Stimulated activated naive CD8-positive, alpha-beta T cell treated with anti-CD3 and anti-CD28 coated beads, Interleukin-15, amount 100 ng/mL, for 72 hours (primary cell): ENCODE measurements around the gene MINPP1.
A peak's percentile ranks its signal among the peaks of the same experiment; 100 is the strongest.

Experiments
- ATAC-seq: fragments of 150-1000 bp; cut with Tn5 transposase; 2 replicates; pipeline ENCODE4 v1.10.0; 2021; ENCODE audit warnings: mild to moderate bottlenecking, moderate library complexity
- DNase-seq, 2 donors: peaks; one replicate each; pipeline ENCODE4 v3.0.0; 2021 to 2022
- H3K27ac Mint-ChIP-seq, 2 donors: one replicate each; pipeline ENCODE4 v1.8.0; 2022; ENCODE audit warnings: mild to moderate bottlenecking in 2 of 2, mixed read lengths in 2 of 2, moderate library complexity in 2 of 2
- H3K27me3 Mint-ChIP-seq: one replicate; pipeline ENCODE4 v1.8.0; 2022; ENCODE audit warnings: mixed read lengths
- H3K4me1 Mint-ChIP-seq: one replicate; pipeline ENCODE4 v1.8.0; 2022; ENCODE audit warnings: mild to moderate bottlenecking, mixed read lengths
- H3K4me3 Mint-ChIP-seq, 2 donors: one replicate each; pipeline ENCODE4 v1.8.0; 2022; ENCODE audit warnings: mild to moderate bottlenecking in 2 of 2, mixed read lengths in 2 of 2, moderate library complexity in 1 of 2
- H3K9me3 Mint-ChIP-seq, 2 donors: one replicate each; pipeline ENCODE4 v1.8.0; 2022; ENCODE audit warnings: mixed read lengths in 2 of 2

The MINPP1 gene

DNA sequence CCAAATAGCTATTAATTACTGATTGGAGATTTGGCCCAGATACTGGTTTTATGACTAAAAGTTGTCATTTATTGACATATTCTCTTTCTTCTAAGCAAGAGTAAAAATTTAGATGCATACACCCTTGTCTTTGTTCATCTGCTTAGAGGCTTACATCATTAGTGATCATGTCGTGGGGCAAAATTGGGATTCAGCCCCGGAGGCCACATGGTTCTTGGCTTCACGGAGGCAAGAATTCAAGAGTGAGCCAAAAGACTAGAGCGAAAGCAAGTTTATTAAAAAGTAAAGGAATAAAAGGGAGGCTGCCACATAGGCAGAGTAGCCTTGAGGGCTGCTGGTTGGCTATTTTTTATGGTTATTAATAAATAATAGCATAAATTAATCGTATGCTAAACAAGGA is 41.1 kb downstream of the MINPP1 start:
- H3K9me3 Mint-ChIP-seq, result peaks cover 17 to 23% of the 10 kb centered on the region in 2 donors
- peaks cover 17% of the 10 kb centered on the region for H3K4me1 Mint-ChIP-seq
- no peak for ATAC-seq

DNA sequence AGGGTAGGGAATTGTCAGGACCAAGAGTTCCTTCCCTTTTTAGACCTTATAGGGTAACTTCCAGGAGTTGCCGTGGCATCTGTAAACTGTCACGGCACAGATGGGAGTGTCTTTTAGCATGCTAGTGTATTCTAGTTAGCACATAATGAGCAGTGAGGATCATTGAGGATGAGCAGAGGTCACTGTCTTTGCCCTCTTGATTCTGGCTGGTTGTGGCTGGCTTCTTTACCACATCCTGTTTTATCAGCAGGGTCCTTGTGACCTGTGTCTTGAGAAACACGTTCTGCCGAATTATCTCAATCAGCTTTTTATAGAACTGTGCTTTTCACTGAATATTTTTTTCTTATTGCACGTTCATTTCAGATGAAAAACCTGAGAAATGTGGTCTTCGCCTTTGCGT is 41.5 kb downstream of the MINPP1 start:
- H3K27ac Mint-ChIP-seq, result no peak overlapping the region
- peaks cover 21% of the 10 kb centered on the region for H3K4me1 Mint-ChIP-seq
- H3K4me3 Mint-ChIP-seq, result no peak overlapping the region
- DNase-seq (peak in 1 of 2 donors; percentile 17), ATAC-seq (peak; percentile 66)
- H3K9me3 Mint-ChIP-seq, result peaks cover 17 to 22% of the 10 kb centered on the region in 2 donors
- no peaks in the 10 kb centered on the region for H3K27me3 Mint-ChIP-seq

More for the DNA sequence above, 41.1 kb downstream of the MINPP1 start:
- DNase-seq, result no peak
- H3K27ac Mint-ChIP-seq, result no peak overlapping the region
- no peak overlapping the region for H3K4me3 Mint-ChIP-seq
- H3K27me3 Mint-ChIP-seq, result no peaks in the 10 kb centered on the region

DNA sequence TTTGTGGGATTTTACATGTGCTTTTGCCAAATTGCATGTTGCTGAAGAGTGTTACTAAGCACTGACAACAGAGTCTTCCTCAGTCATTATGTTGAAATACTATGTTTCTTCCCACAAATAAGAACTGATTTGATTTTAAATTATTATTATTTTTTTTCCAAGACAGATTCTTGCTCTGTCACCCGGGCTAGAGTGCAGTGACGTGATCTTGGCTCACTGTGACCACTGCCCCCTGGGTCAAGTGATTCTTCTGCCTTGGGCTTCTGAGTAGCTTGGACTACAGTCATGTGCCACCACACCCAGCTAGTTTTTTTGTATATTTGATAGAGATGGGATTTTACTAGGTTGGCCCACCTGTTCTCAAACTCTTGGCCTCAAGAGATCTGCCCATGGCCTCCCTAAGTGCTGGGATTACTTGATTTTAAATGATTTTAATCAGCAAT is 42.3 kb downstream of the MINPP1 start:
- ATAC-seq (no peak), DNase-seq (no peak)
- Mint-ChIP-seq H3K27ac (no peak overlapping the region), H3K4me3 (no peak overlapping the region), H3K27me3 (no peaks in the 10 kb centered on the region), H3K9me3 (peaks cover 14% of the 10 kb centered on the region in 2 donors), H3K4me1 (peaks cover 24% of the 10 kb centered on the region)

DNA sequence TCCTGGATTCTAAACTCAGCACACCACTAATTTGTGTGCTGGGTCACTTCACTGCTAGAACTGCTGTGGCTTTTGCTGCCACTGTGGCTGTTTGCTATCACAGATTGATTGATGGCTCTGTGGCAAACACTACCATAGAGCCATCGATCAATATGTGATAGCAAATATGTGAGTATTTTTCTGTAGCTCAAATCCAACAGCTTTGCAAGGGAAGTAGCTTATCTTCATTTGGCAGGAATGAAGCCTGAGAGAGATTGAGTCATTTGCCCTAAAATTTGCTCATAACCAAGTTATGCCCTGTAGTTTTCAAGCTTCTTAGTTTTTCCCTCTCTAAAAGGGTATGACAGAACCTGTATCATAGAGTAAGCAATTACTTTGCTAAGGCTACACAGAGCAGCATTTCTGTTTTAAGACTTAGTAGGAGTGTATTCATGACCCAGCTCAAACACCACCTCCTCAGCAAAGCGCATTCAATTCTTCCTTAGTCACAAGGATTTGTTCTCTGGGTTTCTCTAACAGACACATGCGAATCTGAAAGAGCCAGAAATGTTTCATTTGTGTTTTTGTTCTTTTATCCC is 43.1 kb downstream of the MINPP1 start:
- ATAC-seq, result no peak

DNA sequence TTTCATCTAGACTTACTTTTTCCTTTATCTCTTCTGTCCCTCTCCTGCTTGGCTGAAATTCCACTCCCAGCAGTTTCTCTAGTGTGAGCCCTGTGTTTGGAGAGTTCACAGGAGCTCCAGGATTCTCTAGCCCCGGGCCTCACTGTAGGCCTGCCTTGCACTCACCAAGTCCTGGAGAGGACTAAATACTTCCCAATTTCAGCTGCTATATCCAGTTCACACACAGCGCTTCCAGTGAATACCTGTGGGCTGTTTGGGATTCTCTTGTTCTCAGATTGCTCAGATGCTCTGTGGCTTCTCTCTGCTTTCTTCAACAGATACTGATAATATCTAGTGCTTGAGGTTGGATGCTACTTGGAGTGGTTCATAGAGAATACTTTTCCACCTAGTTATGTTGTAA is 46.0 kb downstream of the MINPP1 start:
- no peaks in the 10 kb centered on the region for H3K27me3 Mint-ChIP-seq
- no peak for ATAC-seq
- no peaks in the 10 kb centered on the region for H3K9me3 Mint-ChIP-seq
- H3K4me1 Mint-ChIP-seq, result peaks cover 23% of the 10 kb centered on the region
- no peak overlapping the region for H3K27ac Mint-ChIP-seq
- no peak overlapping the region for H3K4me3 Mint-ChIP-seq
- no peak for DNase-seq

More for the DNA sequence above, 43.1 kb downstream of the MINPP1 start:
- Mint-ChIP-seq H3K27me3 (no peaks in the 10 kb centered on the region), H3K4me1 (peaks cover 27% of the 10 kb centered on the region), H3K9me3 (peaks cover 5 to 6% of the 10 kb centered on the region in 2 donors), H3K27ac (no peak overlapping the region), H3K4me3 (no peak overlapping the region)
- no peak for DNase-seq

DNA sequence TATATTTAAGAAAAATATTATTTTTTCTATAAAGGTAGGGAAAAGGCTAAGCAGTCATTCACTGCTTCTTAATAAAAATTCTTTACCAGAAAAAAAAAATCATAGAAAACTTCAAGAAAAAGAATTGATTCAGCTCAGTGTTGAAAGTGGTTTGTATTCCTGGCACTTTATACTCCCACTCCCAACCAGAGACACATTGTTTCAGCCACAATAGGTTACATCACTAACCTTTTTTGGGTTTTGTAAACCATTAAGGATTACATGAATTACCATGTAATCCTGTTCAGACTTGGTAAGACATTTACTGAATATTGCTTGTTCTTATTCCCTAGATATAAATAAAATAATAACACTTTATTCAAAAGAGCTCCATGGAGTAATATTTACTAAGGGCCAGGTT is 46.6 kb downstream of the MINPP1 start:
- no peaks in the 10 kb centered on the region for H3K9me3 Mint-ChIP-seq
- H3K4me1 Mint-ChIP-seq, result peaks cover 17% of the 10 kb centered on the region
- ATAC-seq, result peak; percentile 76
- no peak overlapping the region for H3K4me3 Mint-ChIP-seq
- H3K27me3 Mint-ChIP-seq, result no peaks in the 10 kb centered on the region
- H3K27ac Mint-ChIP-seq, result no peak overlapping the region
- DNase-seq, result no peak

DNA sequence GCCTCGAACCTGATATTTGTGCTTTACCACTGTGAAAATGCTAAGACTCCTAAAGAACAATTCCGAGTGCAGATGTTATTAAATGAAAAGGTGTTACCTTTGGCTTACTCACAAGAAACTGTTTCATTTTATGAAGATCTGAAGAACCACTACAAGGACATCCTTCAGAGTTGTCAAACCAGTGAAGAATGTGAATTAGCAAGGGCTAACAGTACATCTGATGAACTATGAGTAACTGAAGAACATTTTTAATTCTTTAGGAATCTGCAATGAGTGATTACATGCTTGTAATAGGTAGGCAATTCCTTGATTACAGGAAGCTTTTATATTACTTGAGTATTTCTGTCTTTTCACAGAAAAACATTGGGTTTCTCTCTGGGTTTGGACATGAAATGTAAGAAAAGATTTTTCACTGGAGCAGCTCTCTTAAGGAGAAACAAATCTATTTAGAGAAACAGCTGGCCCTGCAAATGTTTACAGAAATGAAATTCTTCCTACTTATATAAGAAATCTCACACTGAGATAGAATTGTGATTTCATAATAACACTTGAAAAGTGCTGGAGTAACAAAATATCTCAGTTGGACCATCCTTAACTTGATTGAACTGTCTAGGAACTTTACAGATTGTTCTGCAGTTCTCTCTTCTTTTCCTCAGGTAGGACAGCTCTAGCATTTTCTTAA is 47.7 kb downstream of the MINPP1 start:
- ATAC-seq, result no peak
- H3K27me3 Mint-ChIP-seq, result no peaks in the 10 kb centered on the region
- no peak overlapping the region for H3K4me3 Mint-ChIP-seq
- no peak for DNase-seq
- H3K4me1 Mint-ChIP-seq, result peaks cover 14% of the 10 kb centered on the region
- no peak overlapping the region for H3K27ac Mint-ChIP-seq
- H3K9me3 Mint-ChIP-seq, result no peaks in the 10 kb centered on the region

DNA sequence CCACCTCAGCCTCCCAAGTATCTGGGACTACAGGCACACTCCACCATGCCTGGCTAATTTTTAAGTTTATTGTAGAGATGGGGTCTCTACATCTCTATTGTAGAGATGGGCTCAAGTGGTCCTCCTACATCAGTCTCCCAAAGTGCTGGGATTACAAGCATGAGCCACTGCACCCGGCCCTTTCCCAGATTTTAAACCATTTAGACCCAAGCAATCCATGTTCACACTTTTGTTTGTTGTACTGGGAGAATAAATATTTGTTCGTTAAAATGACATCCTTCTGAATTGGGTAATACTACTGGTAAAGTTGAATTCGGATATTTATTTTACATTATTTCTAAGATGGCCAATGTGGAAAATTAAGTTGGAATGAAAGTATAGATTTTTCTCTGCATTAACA is 52.7 kb downstream of the MINPP1 start:
- Mint-ChIP-seq H3K27ac (no peak overlapping the region), H3K27me3 (peaks cover 2% of the 10 kb centered on the region), H3K9me3 (peaks cover 1 to 2% of the 10 kb centered on the region in 2 donors), H3K4me3 (no peak overlapping the region), H3K4me1 (no peaks in the 10 kb centered on the region)
- DNase-seq, result no peak
- no peak for ATAC-seq

DNA sequence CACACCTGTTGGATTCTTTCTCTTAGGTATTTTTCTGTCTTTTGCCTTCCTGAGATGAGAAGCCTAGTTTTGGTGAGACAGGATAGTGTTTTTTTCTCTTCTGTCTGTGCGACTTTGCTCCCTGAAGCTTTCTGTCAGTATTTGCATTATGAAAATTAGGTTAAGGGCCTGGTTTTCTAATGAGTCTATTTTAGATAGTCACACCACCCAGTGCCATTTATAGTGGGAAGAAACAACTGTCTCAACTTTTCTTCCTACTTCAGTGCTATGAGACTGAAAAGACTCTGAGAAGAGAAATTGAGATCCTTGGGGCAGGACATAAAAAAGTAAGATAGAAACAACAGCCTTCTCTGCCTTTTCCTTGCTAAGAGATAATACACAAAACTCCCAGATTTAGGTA is 53.6 kb downstream of the MINPP1 start:
- no peak overlapping the region for H3K27ac Mint-ChIP-seq
- peaks cover 9% of the 10 kb centered on the region for H3K27me3 Mint-ChIP-seq
- peaks cover 5 to 7% of the 10 kb centered on the region in 2 donors for H3K9me3 Mint-ChIP-seq
- no peaks in the 10 kb centered on the region for H3K4me1 Mint-ChIP-seq
- H3K4me3 Mint-ChIP-seq, result no peak overlapping the region
- DNase-seq (no peak), ATAC-seq (no peak)

DNA sequence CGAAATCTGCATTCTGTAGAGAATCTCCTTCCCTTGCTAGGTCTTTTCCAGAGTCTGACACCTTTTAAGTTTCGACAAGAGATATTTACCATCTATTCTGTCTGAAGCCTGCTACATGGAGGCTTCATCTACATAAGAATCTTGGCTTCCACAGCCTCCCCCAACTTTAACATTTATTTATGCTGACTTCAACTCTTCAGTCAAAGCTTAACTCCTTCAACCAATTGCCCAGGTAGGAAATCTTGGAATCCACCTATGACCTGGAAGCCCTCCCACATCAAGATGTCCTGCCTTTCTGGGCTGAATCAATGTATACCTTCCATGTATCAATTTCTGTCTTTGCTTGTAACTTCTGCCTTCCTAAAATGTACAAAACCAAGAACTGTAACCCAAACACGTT is 54.7 kb downstream of the MINPP1 start:
- peaks cover 5 to 7% of the 10 kb centered on the region in 2 donors for H3K9me3 Mint-ChIP-seq
- peaks cover 9% of the 10 kb centered on the region for H3K27me3 Mint-ChIP-seq
- no peak for DNase-seq
- H3K4me3 Mint-ChIP-seq, result no peak overlapping the region
- H3K27ac Mint-ChIP-seq, result no peak overlapping the region
- ATAC-seq, result no peak
- no peaks in the 10 kb centered on the region for H3K4me1 Mint-ChIP-seq

DNA sequence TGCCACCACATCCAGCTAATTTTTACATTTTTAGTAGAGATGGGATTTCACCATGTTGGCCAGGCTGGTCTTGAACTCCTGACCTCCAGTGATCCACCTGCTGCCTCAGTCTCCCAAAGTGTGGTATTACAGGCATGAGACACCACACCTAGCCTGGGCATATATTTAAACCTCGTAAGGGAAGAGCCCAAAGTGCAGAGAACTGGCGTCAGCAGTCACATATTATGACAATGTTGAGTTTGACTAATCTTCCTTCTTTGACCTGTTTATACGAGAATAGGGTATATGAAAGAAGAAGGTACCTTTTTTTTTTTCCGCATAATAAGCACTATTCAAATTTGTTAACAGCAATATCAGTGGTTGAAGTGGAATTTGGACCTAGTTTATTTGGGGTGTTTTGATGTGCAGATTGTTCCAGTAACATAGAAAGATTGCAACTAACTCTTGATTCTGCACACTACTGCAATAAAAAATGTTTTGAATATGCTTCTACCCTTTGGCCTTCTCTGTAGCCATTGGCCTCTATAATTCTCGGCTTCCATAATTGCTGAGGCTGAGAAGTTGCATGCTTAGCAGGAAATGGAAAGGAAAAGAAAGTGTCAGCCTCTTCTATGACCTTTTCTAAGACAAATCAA is 55.9 kb downstream of the MINPP1 start:
- Mint-ChIP-seq H3K27ac (no peak overlapping the region), H3K4me3 (no peak overlapping the region), H3K4me1 (no peaks in the 10 kb centered on the region), H3K9me3 (peaks cover 10 to 13% of the 10 kb centered on the region in 2 donors), H3K27me3 (peaks cover 12% of the 10 kb centered on the region)
- ATAC-seq, result no peak
- DNase-seq, result no peak

DNA sequence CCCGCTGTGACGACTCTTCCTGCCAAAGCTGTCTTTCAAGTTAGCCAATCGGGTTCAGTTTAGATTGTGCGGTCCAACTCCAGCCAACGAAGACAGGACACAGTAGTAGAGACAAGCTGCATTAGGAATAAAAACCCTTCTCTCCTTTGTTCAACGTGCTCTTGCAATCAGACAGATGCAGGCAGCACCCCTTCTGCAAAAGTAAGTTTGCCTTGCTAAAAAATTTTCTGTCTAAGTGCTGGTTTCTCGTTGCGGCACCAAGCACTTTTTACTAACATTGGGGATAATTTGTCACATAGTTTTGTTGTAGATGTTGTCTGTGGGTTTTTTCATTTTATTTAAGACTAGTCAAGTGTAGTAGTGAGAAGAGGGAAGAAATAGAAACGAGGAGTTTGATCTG is 58.1 kb downstream of the MINPP1 start:
- Mint-ChIP-seq H3K9me3 (peaks cover 15 to 21% of the 10 kb centered on the region in 2 donors), H3K27me3 (peaks cover 17% of the 10 kb centered on the region), H3K27ac (no peak overlapping the region), H3K4me1 (no peaks in the 10 kb centered on the region), H3K4me3 (no peak overlapping the region)
- DNase-seq, result no peak
- no peak for ATAC-seq

DNA sequence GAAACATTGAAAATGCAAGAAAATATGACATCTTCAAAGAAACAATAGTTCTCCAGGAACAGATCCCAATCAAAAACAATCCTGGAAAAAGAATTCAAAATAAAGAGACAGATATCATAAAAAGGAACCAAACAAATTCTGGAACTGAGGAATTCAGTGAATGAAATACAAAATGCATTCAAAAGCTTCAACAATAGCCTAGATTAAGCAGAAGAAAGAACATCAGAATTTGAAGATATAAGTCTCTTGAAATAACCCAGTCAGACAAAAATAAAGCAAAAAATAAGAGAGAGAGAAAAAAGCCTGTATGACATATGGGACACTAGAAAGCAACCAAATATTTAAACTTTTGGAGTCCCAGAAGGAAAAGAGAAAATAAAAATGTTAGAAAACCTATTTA is 60.3 kb downstream of the MINPP1 start:
- no peak for ATAC-seq
- H3K4me1 Mint-ChIP-seq, result no peaks in the 10 kb centered on the region
- peaks cover 15 to 21% of the 10 kb centered on the region in 2 donors for H3K9me3 Mint-ChIP-seq
- H3K4me3 Mint-ChIP-seq, result no peak overlapping the region
- H3K27me3 Mint-ChIP-seq, result peaks cover 35% of the 10 kb centered on the region
- no peak for DNase-seq
- no peak overlapping the region for H3K27ac Mint-ChIP-seq

DNA sequence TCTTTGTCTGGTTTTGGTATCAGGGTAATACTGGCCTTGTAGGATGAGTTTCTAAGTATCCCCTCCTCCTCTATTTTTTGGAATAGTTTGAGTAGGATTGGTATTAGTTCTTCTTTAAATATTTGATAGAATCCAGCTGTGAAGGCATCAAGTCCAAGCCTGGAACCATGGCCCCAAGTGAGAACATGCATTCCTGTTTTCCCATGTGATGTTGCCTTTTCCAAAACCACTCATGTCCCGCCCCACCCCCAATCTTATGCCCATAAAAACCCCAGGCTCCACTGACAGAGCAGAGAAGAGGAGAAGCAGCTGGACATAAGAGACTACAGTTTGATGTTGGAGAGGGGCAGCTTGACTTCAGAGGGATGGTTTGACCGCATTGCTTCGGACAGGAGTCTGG is 71.2 kb downstream of the MINPP1 start:
- no peaks in the 10 kb centered on the region for H3K4me1 Mint-ChIP-seq
- H3K27ac Mint-ChIP-seq, result no peak overlapping the region
- DNase-seq, result no peak
- H3K27me3 Mint-ChIP-seq, result peaks cover 58% of the 10 kb centered on the region
- no peak for ATAC-seq
- H3K4me3 Mint-ChIP-seq, result no peak overlapping the region
- H3K9me3 Mint-ChIP-seq, result peaks cover 0 to 6% of the 10 kb centered on the region in 2 donors

DNA sequence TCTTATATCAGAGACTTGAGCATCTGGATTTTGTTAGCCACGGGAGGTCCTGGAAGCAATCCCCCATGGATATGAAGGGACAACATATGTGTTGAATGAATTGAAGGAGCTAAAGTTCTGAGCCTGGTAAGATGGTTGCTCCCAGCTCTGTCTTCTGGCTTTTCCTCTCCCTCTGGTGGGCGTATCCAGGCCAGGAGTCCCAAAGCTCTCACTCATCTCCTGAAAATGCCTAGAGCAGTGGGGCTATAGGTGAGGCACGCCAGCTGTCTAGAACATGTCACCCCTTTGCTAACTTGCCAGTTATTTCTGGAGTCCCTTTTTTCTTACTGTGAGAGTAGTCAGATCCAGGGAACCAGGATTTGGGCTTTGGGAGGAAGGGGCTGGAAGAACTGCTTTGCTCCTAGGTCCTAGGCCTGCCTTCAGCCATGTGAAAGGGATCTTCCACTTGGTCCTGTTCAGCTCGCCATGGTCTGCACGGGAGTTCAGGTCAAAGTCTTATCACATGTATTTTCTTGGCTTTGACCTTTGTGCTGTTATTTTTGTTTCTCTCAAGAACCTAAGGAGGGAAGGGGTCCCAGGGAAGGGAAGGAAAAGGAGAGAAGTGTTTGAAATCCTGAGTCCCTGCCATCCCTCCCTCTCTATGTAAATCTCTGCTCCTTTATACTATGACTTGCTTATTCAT is 73.6 kb downstream of the MINPP1 start:
- no peak for ATAC-seq
- H3K9me3 Mint-ChIP-seq, result no peaks in the 10 kb centered on the region
- no peak overlapping the region for H3K4me3 Mint-ChIP-seq
- peaks cover 54% of the 10 kb centered on the region for H3K27me3 Mint-ChIP-seq
- DNase-seq, result no peak
- no peak overlapping the region for H3K27ac Mint-ChIP-seq
- H3K4me1 Mint-ChIP-seq, result no peaks in the 10 kb centered on the region
